ENCODE data around the gene CWC15.
"Not testable (repeated sequence)": the region's sequence is repeated elsewhere in the genome, so short reads cannot be mapped to it uniquely, and the experiment has no call there.

Gene CWC15

DNA sequence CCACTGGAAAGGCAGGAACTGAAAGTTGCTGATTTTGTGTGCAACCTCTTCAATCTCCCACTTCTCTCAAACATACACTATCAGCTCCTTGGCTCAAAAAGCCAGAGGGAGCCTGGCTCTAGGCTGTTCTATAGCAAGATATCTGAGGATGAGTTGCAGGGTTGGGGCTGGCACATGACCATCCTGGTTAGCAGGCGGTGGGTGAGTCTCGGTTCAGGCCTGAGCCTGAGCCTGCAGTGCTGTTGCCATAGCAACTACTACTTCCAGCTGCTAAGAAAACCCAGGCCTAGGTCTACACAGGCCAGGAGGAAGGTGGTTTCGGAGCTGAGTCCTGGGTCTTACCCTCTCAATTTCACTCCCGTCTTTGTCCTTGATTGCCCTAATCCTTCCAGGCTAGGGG is 39.0 kb downstream of the CWC15 start:
- no peak overlapping the region for H3K23ac ChIP-seq (ENCODE audit: low read length)
- H3K36me3 ChIP-seq (ENCODE audit: control insufficient read depth in 1 of 2, insufficient read depth in 2 of 2, low read length in 2 of 2): no peaks in the 10 kb centered on the region
- no peak overlapping the region for H3K9ac ChIP-seq (ENCODE audit: low read length)
- no peak overlapping the region for H2AFZ ChIP-seq (ENCODE audit: insufficient read depth, low read length, poor library complexity)
- H2AK5ac ChIP-seq (ENCODE audit: low read length): no peak overlapping the region
- H3K9me3 ChIP-seq (ENCODE audit: insufficient read depth, low read depth, low read length): no peaks in the 10 kb centered on the region
- H3K4me2 ChIP-seq (ENCODE audit: low read length): no peak overlapping the region
- H3K18ac ChIP-seq (ENCODE audit: low read length): no peak overlapping the region
- H4K8ac ChIP-seq (ENCODE audit: low read depth, low read length): no peak overlapping the region
- no peaks in the 10 kb centered on the region for H3K27me3 ChIP-seq (ENCODE audit: insufficient read depth, low read length)
- H2BK12ac ChIP-seq (ENCODE audit: low read length): no peak overlapping the region
- WGBS (ENCODE audit: extremely low coverage, insufficient coverage, insufficient read length): no CpG with 5 or more reads among the region's 4 CpGs
- H2BK5ac ChIP-seq (ENCODE audit: low read depth, low read length, poor library complexity): no peak overlapping the region
- H3K27ac ChIP-seq (ENCODE audit: low read depth, low read length): no peak overlapping the region
- peaks cover 0 to 5% of the 10 kb centered on the region in 2 experiments for H3K4me1 ChIP-seq (ENCODE audit: control insufficient read depth in 1 of 2, insufficient read depth in 2 of 2, low read length in 2 of 2)
- H3K4me3 ChIP-seq (ENCODE audit: low read depth, low read length): no peak overlapping the region
- no peak overlapping the region for H4K12ac ChIP-seq (ENCODE audit: low read depth, low read length)
- no peak overlapping the region for H2BK120ac ChIP-seq (ENCODE audit: insufficient read depth, low read length, poor library complexity)
- H3K79me1 ChIP-seq (ENCODE audit: low read length): peaks cover under 1% of the 10 kb centered on the region
- H3K4ac ChIP-seq (ENCODE audit: low read depth, low read length): no peak overlapping the region
- no peak for DNase-seq
- no peaks in the 10 kb centered on the region for H3K79me2 ChIP-seq (ENCODE audit: control insufficient read depth, insufficient read depth, low read length, poor library complexity)
- H3K14ac ChIP-seq (ENCODE audit: low read length): no peak overlapping the region
- H4K91ac ChIP-seq (ENCODE audit: low read depth, low read length): no peak overlapping the region

GRCh38 chr11:94933223-94934130 is 39.9 kb downstream of the CWC15 start:
- no peak overlapping the region for H3K4me2 ChIP-seq (ENCODE audit: low read length)
- H3K79me2 ChIP-seq (ENCODE audit: control insufficient read depth, insufficient read depth, low read length, poor library complexity): no peaks in the 10 kb centered on the region
- peaks cover 0 to 5% of the 10 kb centered on the region in 2 experiments for H3K4me1 ChIP-seq (ENCODE audit: control insufficient read depth in 1 of 2, insufficient read depth in 2 of 2, low read length in 2 of 2)
- no peak overlapping the region for H2BK12ac ChIP-seq (ENCODE audit: low read length)
- no peaks in the 10 kb centered on the region for H3K36me3 ChIP-seq (ENCODE audit: control insufficient read depth in 1 of 2, insufficient read depth in 2 of 2, low read length in 2 of 2)
- H4K91ac ChIP-seq (ENCODE audit: low read depth, low read length): no peak overlapping the region
- H3K79me1 ChIP-seq (ENCODE audit: low read length): peaks cover 1% of the 10 kb centered on the region
- no peak overlapping the region for H3K14ac ChIP-seq (ENCODE audit: low read length)
- H2BK5ac ChIP-seq (ENCODE audit: low read depth, low read length, poor library complexity): no peak overlapping the region
- H4K8ac ChIP-seq (ENCODE audit: low read depth, low read length): no peak overlapping the region
- no peaks in the 10 kb centered on the region for H3K27me3 ChIP-seq (ENCODE audit: insufficient read depth, low read length)
- H2BK120ac ChIP-seq (ENCODE audit: insufficient read depth, low read length, poor library complexity): no peak overlapping the region
- no peak overlapping the region for H3K23ac ChIP-seq (ENCODE audit: low read length)
- DNase-seq: peak; percentile 73 to 75
- H4K12ac ChIP-seq (ENCODE audit: low read depth, low read length): no peak overlapping the region
- H3K18ac ChIP-seq (ENCODE audit: low read length): no peak overlapping the region
- no peak overlapping the region for H2AFZ ChIP-seq (ENCODE audit: insufficient read depth, low read length, poor library complexity)
- no peak overlapping the region for H3K4me3 ChIP-seq (ENCODE audit: low read depth, low read length)
- H3K4ac ChIP-seq (ENCODE audit: low read depth, low read length): no peak overlapping the region
- H2AK5ac ChIP-seq (ENCODE audit: low read length): no peak overlapping the region
- WGBS (ENCODE audit: extremely low coverage, insufficient coverage, insufficient read length): no CpG with 5 or more reads among the region's 5 CpGs
- H3K27ac ChIP-seq (ENCODE audit: low read depth, low read length): no peak overlapping the region
- H3K9ac ChIP-seq (ENCODE audit: low read length): no peak overlapping the region
- no peaks in the 10 kb centered on the region for H3K9me3 ChIP-seq (ENCODE audit: insufficient read depth, low read depth, low read length)

DNA sequence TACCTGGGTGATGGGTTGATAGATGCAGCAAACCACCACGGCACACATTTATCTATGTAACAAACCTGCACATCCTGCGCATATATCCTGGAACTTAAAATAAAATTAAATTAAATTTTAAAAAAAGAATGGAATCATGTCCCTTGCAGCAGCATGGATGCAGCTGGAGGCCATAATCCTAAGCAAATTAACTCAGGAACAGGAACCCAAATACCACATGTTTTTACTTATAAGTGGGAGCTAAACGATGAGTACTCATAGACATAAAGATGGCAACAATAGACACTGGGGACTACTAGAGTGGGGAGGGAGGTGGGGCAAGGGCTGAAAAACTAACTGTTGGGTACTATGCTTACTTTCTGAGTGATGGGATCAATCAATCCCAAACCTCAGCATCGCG is 40.9 kb downstream of the CWC15 start:
- no CpG with 5 or more reads among the region's 5 CpGs for WGBS (ENCODE audit: extremely low coverage, insufficient coverage, insufficient read length)
- Histone ChIP-seq H3K27me3 (ENCODE audit: insufficient read depth, low read length) (no peaks in the 10 kb centered on the region), H3K79me2 (ENCODE audit: control insufficient read depth, insufficient read depth, low read length, poor library complexity) (no peaks in the 10 kb centered on the region)

GRCh38 chr11:94932072-94932471 is 41.3 kb downstream of the CWC15 start:
- H3K36me3 ChIP-seq (ENCODE audit: control insufficient read depth in 1 of 2, insufficient read depth in 2 of 2, low read length in 2 of 2); H2AK5ac ChIP-seq (ENCODE audit: low read length); H2BK5ac ChIP-seq (ENCODE audit: low read depth, low read length, poor library complexity); H3K14ac ChIP-seq (ENCODE audit: low read length); H4K12ac ChIP-seq (ENCODE audit: low read depth, low read length); H3K79me2 ChIP-seq (ENCODE audit: control insufficient read depth, insufficient read depth, low read length, poor library complexity); H3K4ac ChIP-seq (ENCODE audit: low read depth, low read length); H2BK120ac ChIP-seq (ENCODE audit: insufficient read depth, low read length, poor library complexity); H3K23ac ChIP-seq (ENCODE audit: low read length); DNase-seq; H3K9ac ChIP-seq (ENCODE audit: low read length); H2AFZ ChIP-seq (ENCODE audit: insufficient read depth, low read length, poor library complexity); H4K8ac ChIP-seq (ENCODE audit: low read depth, low read length); H3K18ac ChIP-seq (ENCODE audit: low read length); H3K4me2 ChIP-seq (ENCODE audit: low read length); H3K27ac ChIP-seq (ENCODE audit: low read depth, low read length); H2BK12ac ChIP-seq (ENCODE audit: low read length); H3K4me3 ChIP-seq (ENCODE audit: low read depth, low read length); H3K27me3 ChIP-seq (ENCODE audit: insufficient read depth, low read length); H4K91ac ChIP-seq (ENCODE audit: low read depth, low read length); H3K9me3 ChIP-seq (ENCODE audit: insufficient read depth, low read depth, low read length); H3K79me1 ChIP-seq (ENCODE audit: low read length): not testable (repeated sequence)
- H3K4me1 ChIP-seq (ENCODE audit: control insufficient read depth in 1 of 2, insufficient read depth in 2 of 2, low read length in 2 of 2): peaks cover 7 to 14% of the 10 kb centered on the region in 2 experiments

More for the DNA sequence above, 40.9 kb downstream of the CWC15 start:
- H2BK12ac ChIP-seq (ENCODE audit: low read length): no peak overlapping the region
- no peak overlapping the region for H2BK5ac ChIP-seq (ENCODE audit: low read depth, low read length, poor library complexity)
- H3K18ac ChIP-seq (ENCODE audit: low read length): no peak overlapping the region
- no peak overlapping the region for H2AK5ac ChIP-seq (ENCODE audit: low read length)
- H2BK120ac ChIP-seq (ENCODE audit: insufficient read depth, low read length, poor library complexity): no peak overlapping the region
- no peak overlapping the region for H2AFZ ChIP-seq (ENCODE audit: insufficient read depth, low read length, poor library complexity)
- H3K4me2 ChIP-seq (ENCODE audit: low read length): no peak overlapping the region
- H4K12ac ChIP-seq (ENCODE audit: low read depth, low read length): no peak overlapping the region
- no peak for DNase-seq
- H3K9ac ChIP-seq (ENCODE audit: low read length): no peak overlapping the region
- no peak overlapping the region for H4K91ac ChIP-seq (ENCODE audit: low read depth, low read length)
- no peak overlapping the region for H3K27ac ChIP-seq (ENCODE audit: low read depth, low read length)
- no peak overlapping the region for H3K23ac ChIP-seq (ENCODE audit: low read length)
- H3K4ac ChIP-seq (ENCODE audit: low read depth, low read length): no peak overlapping the region
- H4K8ac ChIP-seq (ENCODE audit: low read depth, low read length): no peak overlapping the region
- no peak overlapping the region for H3K14ac ChIP-seq (ENCODE audit: low read length)
- H3K9me3 ChIP-seq (ENCODE audit: insufficient read depth, low read depth, low read length): no peaks in the 10 kb centered on the region
- H3K4me3 ChIP-seq (ENCODE audit: low read depth, low read length): no peak overlapping the region
- H3K79me1 ChIP-seq (ENCODE audit: low read length): peaks cover 4% of the 10 kb centered on the region
- peaks cover 3 to 10% of the 10 kb centered on the region in 2 experiments for H3K4me1 ChIP-seq (ENCODE audit: control insufficient read depth in 1 of 2, insufficient read depth in 2 of 2, low read length in 2 of 2)
- H3K36me3 ChIP-seq (ENCODE audit: control insufficient read depth in 1 of 2, insufficient read depth in 2 of 2, low read length in 2 of 2): no peaks in the 10 kb centered on the region

Data from trophoblast cell (in vitro differentiated cells and primary cell).